Activated CD8-positive, alpha-beta T cell treated with anti-CD3 and anti-CD28 coated beads for 36 hours (primary cell): Measurements from ENCODE around the gene IRAK3. TPM values are rescaled to one million over a fixed set of nuclear protein-coding genes. Genes with fewer than 3 reads are reported as not detected.
"Not testable (repeated sequence)": the region's sequence is repeated elsewhere in the genome, so short reads cannot be mapped to it uniquely, and the experiment has no call there.

Experiments used
- ATAC-seq: fragments of 200-7000 bp; cut with Tn5 transposase; one replicate; pipeline ENCODE4 v1.10.0; 2021; ENCODE audit warnings: mild to moderate bottlenecking, moderate library complexity
- CTCF ChIA-PET: fragments of 350-600 bp; sonication (Branson Sonifier 250); formaldehyde crosslinking; loops from one replicate; lab custom pipeline; 2021; ENCODE audit warnings: antibody characterized with exemption; lab: Charles Lee
- POLR2A ChIA-PET: fragments of 350-600 bp; sonication (Branson Sonifier 250); formaldehyde crosslinking; loops from one replicate; lab custom pipeline; 2021; ENCODE audit warnings: antibody characterized with exemption; lab: Charles Lee
- DNase-seq: peaks from one replicate; pipeline ENCODE4 v3.0.0-alpha.2; 2020
- H3K27ac Mint-ChIP-seq: one replicate; pipeline ENCODE4 v1.8.0; 2021; ENCODE audit warnings: mild to moderate bottlenecking, mixed read lengths
- H3K27me3 Mint-ChIP-seq: one replicate; pipeline ENCODE4 v1.8.0; 2021; ENCODE audit warnings: mixed read lengths
- H3K36me3 Mint-ChIP-seq: one replicate; pipeline ENCODE4 v1.8.0; 2021; ENCODE audit warnings: low read depth, mixed read lengths
- H3K4me1 Mint-ChIP-seq: one replicate; pipeline ENCODE4 v1.8.0; 2021; ENCODE audit warnings: low read depth, mixed read lengths
- H3K4me3 Mint-ChIP-seq: one replicate; pipeline ENCODE4 v1.8.0; 2021; ENCODE audit warnings: mild to moderate bottlenecking, moderate library complexity, mixed read lengths
- H3K9me3 Mint-ChIP-seq: one replicate; pipeline ENCODE4 v1.8.0; 2021; ENCODE audit warnings: mixed read lengths
- CTCF ChIP-seq: fragments of 200-600 bp; IDR thresholded peaks from one replicate; pipeline ENCODE4 v1.8.0; 2022; ENCODE audit warnings: antibody characterized with exemption, mild to moderate bottlenecking
- intact Hi-C: fragments of 100-400 bp; cut with micrococcal nuclease; formaldehyde crosslinking; loops from one replicate; pipeline ENCODE4 v1.10.0; 2022
- total RNA-seq, 2 experiments: library from RNA; stranded (reverse); gene quantifications; one replicate each; pipeline ENCODE4 v1.2.3, GENCODE V29; 2021

IRAK3 gene
- total RNA-seq, 2 experiments from 2014 or later, result 0.31 to 0.34 TPM

DNA sequence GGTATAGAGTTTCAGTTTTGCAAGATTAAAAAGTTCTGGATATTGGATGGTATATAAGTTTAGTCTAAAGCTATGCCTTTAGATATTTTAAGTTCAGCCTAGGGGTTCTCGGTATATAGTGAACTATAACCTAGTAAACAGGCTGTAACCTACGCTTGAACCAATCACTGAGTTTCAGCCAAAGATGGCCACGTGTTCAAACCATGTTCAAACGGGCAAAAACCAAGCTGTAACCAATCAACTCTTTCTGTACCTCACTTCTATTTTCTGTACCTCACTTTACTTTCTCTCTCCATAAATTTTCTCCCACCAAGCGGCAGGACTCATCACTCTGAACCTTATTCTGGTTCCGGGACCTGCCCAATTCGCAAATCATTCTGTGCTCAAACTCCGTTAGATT is 20.6 kb upstream of the IRAK3 start:
- Mint-ChIP-seq H3K9me3 (peaks cover 17% of the 10 kb centered on the region), H3K4me1 (peaks cover 50% of the 10 kb centered on the region), H3K36me3 (peaks cover 49% of the 10 kb centered on the region), H3K4me3 (peak overlapping the region; percentile 85), H3K27ac (peak overlapping the region; percentile 100), H3K27me3 (no peaks in the 10 kb centered on the region)
- ATAC-seq, result no peak
- POLR2A ChIA-PET, result interaction anchor here (1.0 to 2.9 kb wide), 9 partner anchors 8 to 134 kb away, joined by 3 to 24 read pairs (median 4); partner anchors contain the start of genes HELB and LLPH
- TF ChIP-seq CTCF, result no peak
- CTCF ChIA-PET, result interaction anchor here (1.1 to 2.5 kb wide), 4 partner anchors 9 to 111 kb away, joined by 3 to 17 read pairs (median 10); partner anchors contain the start of gene LLPH
- DNase-seq, result no peak
- intact Hi-C loops, result loop anchor here (2.0 to 10.0 kb wide), 2 partner anchors 38 to 136 kb away; partner anchors contain the start of genes HELB and LLPH

GRCh38 chr12:66169221-66170170 is 19.5 kb upstream of the IRAK3 start, which contains the start of gene TMBIM4:
Gene TMBIM4, minus strand, starts transcription at chr12:66169996. Its CDS starts 45 bp downstream, at chr12:66169951.
- Mint-ChIP-seq H3K9me3 (peaks cover 13% of the 10 kb centered on the region), H3K36me3 (peaks cover 39% of the 10 kb centered on the region), H3K27ac (peak within 1 kb of the TSS; percentile 100), H3K27me3 (no peaks in the 10 kb centered on the region), H3K4me3 (peak within 1 kb of the TSS; percentile 85), H3K4me1 (peaks cover 39% of the 10 kb centered on the region)
- DNase-seq (peak; percentile 89), ATAC-seq (peak; percentile 83)
- intact Hi-C loops, result loop anchor here (2.0 to 10.0 kb wide), 2 partner anchors 39 to 135 kb away; partner anchors contain the start of genes HELB and LLPH
- CTCF ChIA-PET, result interaction anchor here (0.9 to 2.5 kb wide), 8 partner anchors 9 to 134 kb away, joined by 3 to 17 read pairs (median 5); partner anchors contain the start of gene LLPH
- POLR2A ChIA-PET, result interaction anchor here (0.6 to 2.9 kb wide), 17 partner anchors 9 to 974 kb away, joined by 3 to 24 read pairs (median 4); partner anchors contain the start of genes HELB and LLPH
- TF ChIP-seq CTCF, result peak; percentile 18

DNA sequence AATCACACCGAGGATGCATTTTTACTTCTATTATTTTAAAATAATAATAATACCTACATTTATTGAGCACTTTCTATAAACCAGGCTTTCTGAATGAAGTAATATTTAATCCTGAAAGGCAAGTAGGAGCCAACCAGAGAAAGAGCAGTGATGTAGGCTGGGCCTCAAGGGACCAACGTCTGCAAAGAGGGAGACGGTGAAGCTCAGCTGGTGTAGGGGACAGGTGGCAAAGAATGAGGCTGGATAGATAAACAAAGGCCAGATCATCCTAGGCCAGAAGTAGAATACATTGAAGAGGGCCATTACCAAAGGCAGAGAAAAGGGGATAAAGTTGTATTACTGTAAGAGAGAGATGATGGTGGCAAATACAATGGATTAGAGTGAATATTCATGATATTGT is 18.4 kb upstream of the IRAK3 start:
- Mint-ChIP-seq H3K27ac (peak overlapping the region; percentile 100), H3K4me3 (peak overlapping the region; percentile 85), H3K27me3 (peaks cover 3% of the 10 kb centered on the region), H3K36me3 (peaks cover 29% of the 10 kb centered on the region), H3K9me3 (peaks cover 9% of the 10 kb centered on the region), H3K4me1 (peaks cover 31% of the 10 kb centered on the region)
- ChIA-PET POLR2A (interaction anchor here (2.9 kb wide), 1 partner anchor 39 kb away, joined by 24 read pairs; the partner anchor contains the start of gene LLPH), CTCF (interaction anchor here (2.5 kb wide), 1 partner anchor 26 kb away, joined by 13 read pairs; no protein-coding TSS in a partner anchor)
- intact Hi-C loops, result no loop called here
- DNase-seq, result no peak
- no peak for TF ChIP-seq CTCF
- no peak for ATAC-seq

DNA sequence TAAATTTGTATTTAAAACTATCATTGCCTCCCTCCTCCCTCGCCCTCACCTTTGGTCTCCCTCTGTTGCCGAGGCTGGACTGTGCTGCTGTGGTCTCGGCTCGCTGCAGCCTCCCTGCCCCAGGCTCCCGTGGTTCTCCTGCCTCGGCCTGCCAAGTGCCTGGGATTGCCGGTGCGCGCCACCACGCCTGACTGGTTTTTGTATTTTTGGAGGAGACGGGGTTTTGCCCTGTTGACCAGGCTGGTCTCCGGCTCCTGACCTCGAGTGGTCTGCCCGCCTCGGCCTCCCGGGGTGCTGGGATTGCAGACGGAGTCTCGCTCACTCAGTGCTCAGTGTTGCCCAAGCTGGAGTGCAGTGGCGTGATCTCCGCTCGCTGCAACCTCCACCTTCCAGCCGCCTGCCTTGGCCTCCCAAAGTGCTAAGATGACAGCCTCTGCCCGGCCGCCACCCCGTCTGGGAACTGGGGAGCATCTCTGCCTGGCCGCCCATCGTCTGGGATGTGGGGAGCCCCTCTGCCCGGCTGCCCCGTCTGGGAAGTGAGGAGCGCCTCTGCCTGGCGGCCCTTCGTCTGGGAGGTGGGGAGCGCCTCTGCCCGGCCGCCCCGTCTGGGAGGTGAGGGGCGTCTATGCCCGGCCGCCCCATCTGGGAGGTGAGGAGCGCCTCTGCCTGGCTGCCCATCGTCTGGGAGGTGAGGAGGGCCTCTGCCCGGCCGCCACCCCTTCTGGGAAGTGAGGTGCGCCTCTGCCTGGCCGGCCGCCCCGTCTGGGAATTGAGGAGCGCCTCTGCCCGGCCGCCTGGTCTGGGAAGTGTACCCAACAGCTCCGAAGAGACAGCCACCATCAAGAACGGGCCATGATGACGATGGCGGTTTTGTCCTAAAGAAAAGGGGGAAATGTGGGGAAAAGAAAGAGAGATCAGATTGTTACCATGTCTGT is 14.4 kb upstream of the IRAK3 start:
- POLR2A ChIA-PET, CTCF ChIA-PET, H3K27me3 Mint-ChIP-seq: not testable (repeated sequence)

More for the DNA sequence above, 14.4 kb upstream of the IRAK3 start:
- H3K4me3 Mint-ChIP-seq, intact Hi-C loops, ATAC-seq, H3K27ac Mint-ChIP-seq, H3K36me3 Mint-ChIP-seq, DNase-seq, H3K4me1 Mint-ChIP-seq, H3K9me3 Mint-ChIP-seq: not testable (repeated sequence)
